ENCODE measurements around the gene TUT4. TPM values are rescaled to one million over a fixed set of nuclear protein-coding genes. Genes with fewer than 3 reads are reported as not detected.
A peak's percentile ranks its signal among the peaks of the same experiment; 100 is the strongest.

TUT4 gene
- total and polyA plus RNA-seq, 2 donors from 2014 or later: 19.7 to 47.8 TPM

DNA sequence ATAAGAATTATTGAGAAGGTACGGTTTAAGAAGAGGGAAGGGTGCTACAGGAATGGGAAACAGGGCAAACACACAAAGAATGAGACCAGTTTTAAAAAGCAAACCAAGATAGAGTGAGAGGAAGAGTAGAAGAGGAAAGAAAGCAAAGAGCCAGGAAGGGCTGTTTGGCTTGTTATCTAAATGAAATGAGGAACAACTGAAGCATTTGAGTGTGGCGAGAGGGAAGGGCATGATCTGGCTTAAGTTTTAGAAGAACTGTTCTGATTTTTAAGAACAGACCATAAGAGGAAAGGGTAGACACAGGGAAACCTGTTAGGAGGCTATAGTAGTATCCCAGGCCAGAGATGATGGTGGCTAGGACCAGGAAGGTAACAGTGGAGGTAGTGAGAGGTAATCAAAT lies 73.8 kb downstream of the TUT4 start:
- H3K9ac ChIP-seq (ENCODE audit: low read length in 3 of 3): no peak overlapping the region
- H3K4me1 ChIP-seq (ENCODE audit: control insufficient read depth in 2 of 3, insufficient read depth in 2 of 3, low read depth in 1 of 3, low read length in 3 of 3): no peaks in the 10 kb centered on the region
- peaks cover 0 to 5% (median 2%) of the 10 kb centered on the region in 3 donors for H3K36me3 ChIP-seq (ENCODE audit: control insufficient read depth in 2 of 3, insufficient read depth in 3 of 3, low read length in 3 of 3)
- TF ChIP-seq CTCF (IDR thresholded peaks at IDR 0.05; ENCODE audit: borderline replicate concordance, extremely low read depth, insufficient read depth): no peak
- DNase-seq (no peak), FAIRE-seq (no peak)
- H3K27ac ChIP-seq (ENCODE audit: low read depth in 2 of 2, low read length in 2 of 2): no peak overlapping the region
- no peak overlapping the region for H3K4me3 ChIP-seq (ENCODE audit: low read length in 3 of 3)
- no peaks in the 10 kb centered on the region for H3K27me3 ChIP-seq (ENCODE audit: control insufficient read depth, insufficient read depth, low read length)
- intact Hi-C loops (cut with DNase I): no loop called here
- no peaks in the 10 kb centered on the region for H3K9me3 ChIP-seq (ENCODE audit: control insufficient read depth in 2 of 3, insufficient read depth in 1 of 3, low read length in 3 of 3)

DNA sequence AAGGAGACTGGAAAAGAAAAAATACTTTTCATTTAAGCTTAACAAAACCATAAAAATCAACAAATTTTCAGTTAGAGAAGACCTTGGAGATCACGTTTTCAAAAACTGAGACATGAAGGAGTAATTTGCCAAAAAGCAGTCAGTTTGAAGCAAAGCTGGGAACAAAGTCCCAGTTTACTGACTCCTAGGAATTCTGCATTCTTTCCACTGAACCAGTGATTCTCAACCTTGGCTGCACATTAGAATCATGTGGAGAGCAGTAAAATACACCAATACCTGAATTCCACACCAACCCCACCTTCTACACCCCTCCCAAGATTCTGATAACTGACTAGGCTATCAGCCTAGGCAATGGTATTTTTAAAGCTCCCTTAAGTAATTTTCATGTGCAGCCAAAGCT lies 75.0 kb downstream of the TUT4 start:
- Histone ChIP-seq H3K27me3 (ENCODE audit: control insufficient read depth, insufficient read depth, low read length) (no peaks in the 10 kb centered on the region), H3K36me3 (ENCODE audit: control insufficient read depth in 2 of 3, insufficient read depth in 3 of 3, low read length in 3 of 3) (peaks cover 0 to 5% (median 2%) of the 10 kb centered on the region in 3 donors), H3K9me3 (ENCODE audit: control insufficient read depth in 2 of 3, insufficient read depth in 1 of 3, low read length in 3 of 3) (no peaks in the 10 kb centered on the region), H3K27ac (ENCODE audit: low read depth in 2 of 2, low read length in 2 of 2) (no peak overlapping the region), H3K9ac (ENCODE audit: low read length in 3 of 3) (no peak overlapping the region), H3K4me1 (ENCODE audit: control insufficient read depth in 2 of 3, insufficient read depth in 2 of 3, low read depth in 1 of 3, low read length in 3 of 3) (no peaks in the 10 kb centered on the region), H3K4me3 (ENCODE audit: low read length in 3 of 3) (no peak overlapping the region)
- TF ChIP-seq CTCF (IDR thresholded peaks at IDR 0.05; ENCODE audit: borderline replicate concordance, extremely low read depth, insufficient read depth): no peak
- intact Hi-C loops (cut with DNase I): no loop called here
- FAIRE-seq (no peak), DNase-seq (peak in 2 of 5 donors; percentile 25 to 32)

DNA sequence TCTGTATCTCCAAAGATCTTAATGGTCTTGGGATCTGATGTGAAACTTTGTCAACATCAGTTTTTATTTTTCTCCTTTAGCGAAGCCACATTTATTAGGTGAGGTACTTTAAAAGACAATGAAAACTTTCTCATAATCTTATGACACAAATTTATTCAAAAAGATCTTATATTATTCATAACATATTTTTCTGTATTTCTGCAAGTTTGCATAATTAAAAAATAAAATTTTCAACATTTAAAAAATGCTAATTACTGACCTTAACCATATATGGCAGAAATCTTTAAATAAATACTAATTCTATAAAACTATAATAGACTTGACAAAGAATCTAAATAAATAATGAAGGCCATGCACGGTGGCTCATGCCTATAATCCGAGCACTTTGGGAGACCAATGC lies 75.9 kb downstream of the TUT4 start:
- DNase-seq: no peak
- Histone ChIP-seq H3K4me3 (ENCODE audit: low read length in 3 of 3) (no peak overlapping the region), H3K4me1 (ENCODE audit: control insufficient read depth in 2 of 3, insufficient read depth in 2 of 3, low read depth in 1 of 3, low read length in 3 of 3) (no peaks in the 10 kb centered on the region), H3K36me3 (ENCODE audit: control insufficient read depth in 2 of 3, insufficient read depth in 3 of 3, low read length in 3 of 3) (peaks cover 0 to 5% (median 0%) of the 10 kb centered on the region in 3 donors), H3K27me3 (ENCODE audit: control insufficient read depth, insufficient read depth, low read length) (no peaks in the 10 kb centered on the region), H3K9me3 (ENCODE audit: control insufficient read depth in 2 of 3, insufficient read depth in 1 of 3, low read length in 3 of 3) (no peaks in the 10 kb centered on the region), H3K27ac (ENCODE audit: low read depth in 2 of 2, low read length in 2 of 2) (no peak overlapping the region), H3K9ac (ENCODE audit: low read length in 3 of 3) (no peak overlapping the region)
- intact Hi-C loops (cut with DNase I): no loop called here
- no peak for TF ChIP-seq CTCF (IDR thresholded peaks at IDR 0.05; ENCODE audit: borderline replicate concordance, extremely low read depth, insufficient read depth)
- FAIRE-seq: peak; percentile 55

- intact Hi-C loops (cut with DNase I): no loop called here
- Histone ChIP-seq H3K4me1 (ENCODE audit: control insufficient read depth in 2 of 3, insufficient read depth in 2 of 3, low read depth in 1 of 3, low read length in 3 of 3) (no peaks in the 10 kb centered on the region), H3K9ac (ENCODE audit: low read length in 3 of 3) (no peak overlapping the region), H3K36me3 (ENCODE audit: control insufficient read depth in 2 of 3, insufficient read depth in 3 of 3, low read length in 3 of 3) (peaks cover 0 to 5% (median 0%) of the 10 kb centered on the region in 3 donors), H3K27me3 (ENCODE audit: control insufficient read depth, insufficient read depth, low read length) (no peaks in the 10 kb centered on the region), H3K27ac (ENCODE audit: low read depth in 2 of 2, low read length in 2 of 2) (no peak overlapping the region), H3K9me3 (ENCODE audit: control insufficient read depth in 2 of 3, insufficient read depth in 1 of 3, low read length in 3 of 3) (no peaks in the 10 kb centered on the region), H3K4me3 (ENCODE audit: low read length in 3 of 3) (no peak overlapping the region)
- DNase-seq (no peak), FAIRE-seq (no peak)
- TF ChIP-seq CTCF (IDR thresholded peaks at IDR 0.05; ENCODE audit: borderline replicate concordance, extremely low read depth, insufficient read depth): no peak
Measured at GRCh38 chr1:52474807-52475206, 78.1 kb downstream of the TUT4 start.

All from kidney (tissue), 14 donors.